ENCODE measurements around the gene HEXA. TPM values are rescaled to one million over a fixed set of nuclear protein-coding genes. Genes with fewer than 3 reads are reported as not detected.
"Not testable (repeated sequence)": the region's sequence is repeated elsewhere in the genome, so short reads cannot be mapped to it uniquely, and the experiment has no call there.

The HEXA gene
- polyA plus RNA-seq, 3 donors from 2014 or later = 172 to 251 (median 195) TPM

DNA sequence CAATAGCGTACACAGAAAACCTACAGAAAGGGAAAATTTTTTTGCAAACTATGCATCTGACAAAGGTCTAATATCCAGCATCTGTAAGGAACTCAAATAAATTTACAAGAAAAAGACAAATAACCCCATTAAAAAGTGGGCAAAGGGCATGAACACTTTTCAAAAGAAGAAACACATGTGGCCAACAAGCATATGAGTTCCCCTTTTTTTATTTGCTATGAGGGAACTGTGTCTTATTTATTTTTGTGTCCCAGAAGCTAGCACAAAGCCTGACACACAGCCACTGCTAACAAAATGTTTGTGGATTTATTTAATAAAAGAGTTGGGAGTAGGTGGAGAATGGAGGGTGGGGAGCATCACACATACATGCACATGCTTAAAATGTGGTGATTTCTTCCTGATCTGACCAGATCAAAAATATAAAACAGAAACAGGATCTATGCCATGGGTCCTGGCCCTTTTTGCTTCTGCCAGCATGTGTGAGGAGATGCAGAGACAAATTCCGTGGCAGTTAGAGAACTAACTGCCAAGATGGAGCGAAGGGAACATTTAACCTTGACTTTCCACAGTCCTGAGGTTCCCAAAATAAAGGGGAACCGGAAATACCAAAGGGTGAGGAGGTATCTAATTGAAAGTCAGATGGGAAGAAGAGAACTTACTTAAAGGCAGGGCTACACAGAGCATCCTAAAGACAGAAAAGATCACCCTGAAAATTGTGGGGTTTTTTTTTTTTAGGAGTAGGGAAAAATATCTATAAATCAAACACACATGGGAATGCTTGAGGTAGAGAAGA is 22.2 kb upstream of the HEXA start, which contains the start of gene TMEM202:
TSS of gene TMEM202 (plus strand) at position 510 of the 793 bp plus-strand sequence. CDS start at position 532, 22 bp downstream.
- Mint-ChIP-seq H3K36me3 (no peaks in the 10 kb centered on the region), H3K27me3 (ENCODE audit: low read depth in 3 of 3) (peaks cover 2 to 9% (median 8%) of the 10 kb centered on the region in 3 donors), H3K27ac (no peak within 1 kb of the TSS), H3K4me1 (no peaks in the 10 kb centered on the region), H3K9me3 (no peaks in the 10 kb centered on the region), H3K4me3 (no peak within 1 kb of the TSS)
- no peak for DNase-seq

DNA sequence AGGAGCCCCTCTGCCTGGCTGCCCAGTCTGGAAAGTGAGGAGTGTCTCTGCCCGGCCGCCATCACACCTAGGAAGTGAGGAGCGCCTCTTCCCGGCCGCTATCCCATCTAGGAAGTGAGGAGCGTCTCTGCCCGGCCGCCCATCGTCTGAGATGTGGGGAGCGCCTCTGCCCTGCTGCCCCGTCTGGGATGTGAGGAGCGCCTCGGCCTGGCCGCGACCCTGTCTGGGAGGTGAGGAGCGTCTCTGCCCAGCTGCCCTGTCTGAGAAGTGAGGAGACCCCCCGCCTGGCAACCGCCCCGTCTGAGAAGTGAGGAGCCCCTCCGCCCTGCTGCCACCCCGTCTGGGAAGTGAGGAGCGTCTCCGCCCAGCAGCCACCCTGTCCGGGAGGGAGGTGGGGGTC is 20.5 kb upstream of the HEXA start:
- not testable (repeated sequence) for H3K9me3 Mint-ChIP-seq, DNase-seq, H3K4me1 Mint-ChIP-seq, H3K27ac Mint-ChIP-seq, H3K4me3 Mint-ChIP-seq, H3K36me3 Mint-ChIP-seq
- H3K27me3 Mint-ChIP-seq (ENCODE audit: low read depth in 3 of 3) = peaks cover 0 to 10% (median 5%) of the 10 kb centered on the region in 3 donors

DNA sequence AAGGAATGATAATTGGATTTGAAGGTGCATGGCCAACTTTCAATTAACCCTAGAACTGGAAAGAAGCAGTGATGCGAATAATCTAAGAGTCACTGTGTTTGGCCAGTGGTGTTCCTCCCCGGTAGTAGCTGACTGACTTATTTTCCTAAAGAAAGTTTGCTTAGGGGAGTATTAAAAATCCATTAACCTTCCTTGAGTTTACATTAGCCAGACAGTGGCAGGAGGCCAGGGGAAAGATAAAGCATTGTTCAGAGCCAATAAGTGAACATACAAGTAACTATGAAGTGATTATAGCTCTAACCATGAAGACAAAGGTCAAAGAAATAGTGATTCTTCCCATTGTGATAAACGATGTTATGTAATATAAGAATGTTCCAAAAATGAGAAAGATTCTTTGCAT is 13.4 kb upstream of the HEXA start:
- H3K4me1 Mint-ChIP-seq = no peaks in the 10 kb centered on the region
- no peak for DNase-seq
- no peak overlapping the region for H3K4me3 Mint-ChIP-seq
- peaks cover 0 to 2% (median 2%) of the 10 kb centered on the region in 3 donors for H3K27me3 Mint-ChIP-seq (ENCODE audit: low read depth in 3 of 3)
- H3K27ac Mint-ChIP-seq = no peak overlapping the region
- H3K9me3 Mint-ChIP-seq = no peaks in the 10 kb centered on the region
- H3K36me3 Mint-ChIP-seq = no peaks in the 10 kb centered on the region

- no peak for DNase-seq
- Mint-ChIP-seq H3K4me1 (no peaks in the 10 kb centered on the region), H3K4me3 (no peak overlapping the region), H3K27me3 (ENCODE audit: low read depth in 3 of 3) (peaks cover 2 to 6% (median 2%) of the 10 kb centered on the region in 3 donors), H3K9me3 (no peaks in the 10 kb centered on the region), H3K27ac (no peak overlapping the region), H3K36me3 (no peaks in the 10 kb centered on the region)
These were observed 11.9 kb upstream of the HEXA start for GRCh38 chr15:72387741-72388140.

GRCh38 chr15:72382146-72382545 is 6.3 kb upstream of the HEXA start:
- H3K27me3 Mint-ChIP-seq (ENCODE audit: low read depth in 3 of 3) = peaks cover 2 to 8% (median 3%) of the 10 kb centered on the region in 3 donors
- peaks cover 3 to 7% of the 10 kb centered on the region in 2 donors for H3K4me1 Mint-ChIP-seq
- no peak overlapping the region for H3K27ac Mint-ChIP-seq
- no peaks in the 10 kb centered on the region for H3K36me3 Mint-ChIP-seq
- DNase-seq = no peak
- no peak overlapping the region for H3K4me3 Mint-ChIP-seq
- H3K9me3 Mint-ChIP-seq = no peaks in the 10 kb centered on the region

DNA sequence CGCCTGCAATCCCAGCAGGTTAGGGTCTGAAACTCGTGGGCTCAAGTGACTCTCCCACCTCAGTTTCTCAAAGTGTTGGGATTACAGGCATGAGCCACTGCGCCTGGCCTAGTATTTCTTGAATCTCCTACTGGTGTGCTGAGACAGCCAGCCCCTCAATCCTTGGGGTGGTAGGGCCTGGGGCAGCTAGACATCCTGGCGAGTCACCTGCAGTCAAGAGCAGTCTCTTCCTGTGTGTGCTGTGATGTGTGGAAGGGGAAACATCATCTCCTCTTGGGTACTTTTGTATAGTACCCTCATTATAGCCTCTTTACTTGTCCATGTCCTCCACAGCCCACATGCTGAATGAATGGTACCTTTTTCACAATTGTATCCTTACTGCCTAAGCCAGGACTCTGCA is 4.9 kb upstream of the HEXA start:
- peaks cover 14 to 20% of the 10 kb centered on the region in 2 donors for H3K4me1 Mint-ChIP-seq

GRCh38 chr15:72379856-72380430 is 4.1 kb upstream of the HEXA start:
- no peak for DNase-seq
- Mint-ChIP-seq H3K36me3 (no peaks in the 10 kb centered on the region), H3K9me3 (no peaks in the 10 kb centered on the region), H3K4me1 (peaks cover 22 to 28% of the 10 kb centered on the region in 2 donors), H3K27me3 (ENCODE audit: low read depth in 3 of 3) (peaks cover 16 to 23% (median 18%) of the 10 kb centered on the region in 3 donors), H3K4me3 (no peak overlapping the region), H3K27ac (peak overlapping the region in 1 of 6 donors; percentile 2)

More for the DNA sequence above, 4.9 kb upstream of the HEXA start:
- Mint-ChIP-seq H3K36me3 (no peaks in the 10 kb centered on the region), H3K9me3 (no peaks in the 10 kb centered on the region), H3K27ac (no peak overlapping the region), H3K4me3 (no peak overlapping the region), H3K27me3 (ENCODE audit: low read depth in 3 of 3) (peaks cover 10 to 15% (median 13%) of the 10 kb centered on the region in 3 donors)
- no peak for DNase-seq

GRCh38 chr15:72379106-72379505 is 3.3 kb upstream of the HEXA start:
- DNase-seq, H3K9me3 Mint-ChIP-seq, H3K36me3 Mint-ChIP-seq, H3K4me3 Mint-ChIP-seq, H3K27ac Mint-ChIP-seq: not testable (repeated sequence)
- Mint-ChIP-seq H3K4me1 (peaks cover 31 to 37% of the 10 kb centered on the region in 2 donors), H3K27me3 (ENCODE audit: low read depth in 3 of 3) (peaks cover 21 to 27% (median 24%) of the 10 kb centered on the region in 3 donors)

DNA sequence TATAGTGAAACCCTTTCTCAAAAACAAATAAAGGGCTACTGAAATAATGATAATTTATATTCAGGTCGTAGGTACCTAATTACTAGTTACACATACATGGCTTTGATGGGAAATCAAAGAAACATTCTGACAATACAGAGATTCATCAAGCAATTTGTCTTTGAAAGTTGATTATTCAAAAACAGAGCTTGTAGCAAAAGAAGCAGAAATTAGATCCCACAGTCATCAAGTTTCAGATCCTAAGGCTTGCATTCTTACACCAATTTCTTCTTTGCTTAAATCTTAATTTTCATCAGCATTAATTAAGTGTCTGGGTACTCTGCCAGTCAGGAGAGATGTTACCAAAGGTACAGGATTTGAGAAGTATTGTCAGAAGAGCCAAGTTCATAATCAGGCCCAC is 1.5 kb upstream of the HEXA start:
- H3K36me3 Mint-ChIP-seq = no peaks in the 10 kb centered on the region
- no peak for DNase-seq
- H3K4me1 Mint-ChIP-seq = peaks cover 45 to 54% of the 10 kb centered on the region in 2 donors
- H3K27ac Mint-ChIP-seq = peak overlapping the region; percentile 75 to 97 (median 79)
- H3K9me3 Mint-ChIP-seq = no peaks in the 10 kb centered on the region
- H3K4me3 Mint-ChIP-seq = no peak overlapping the region
- peaks cover 21 to 24% (median 22%) of the 10 kb centered on the region in 3 donors for H3K27me3 Mint-ChIP-seq (ENCODE audit: low read depth in 3 of 3)

- Mint-ChIP-seq H3K4me1 (peaks cover 51 to 66% of the 10 kb centered on the region in 2 donors), H3K27ac (peak overlapping the region; percentile 97 to 99 (median 98)), H3K36me3 (peaks cover 0 to 6% (median 0%) of the 10 kb centered on the region in 3 donors), H3K9me3 (no peaks in the 10 kb centered on the region), H3K4me3 (peak overlapping the region; percentile 92 to 95 (median 94)), H3K27me3 (ENCODE audit: low read depth in 3 of 3) (peaks cover 18 to 24% (median 20%) of the 10 kb centered on the region in 3 donors)
- DNase-seq = no peak
These were observed 341 bp downstream of the HEXA start for GRCh38 chr15:72375501-72375845.

DNA sequence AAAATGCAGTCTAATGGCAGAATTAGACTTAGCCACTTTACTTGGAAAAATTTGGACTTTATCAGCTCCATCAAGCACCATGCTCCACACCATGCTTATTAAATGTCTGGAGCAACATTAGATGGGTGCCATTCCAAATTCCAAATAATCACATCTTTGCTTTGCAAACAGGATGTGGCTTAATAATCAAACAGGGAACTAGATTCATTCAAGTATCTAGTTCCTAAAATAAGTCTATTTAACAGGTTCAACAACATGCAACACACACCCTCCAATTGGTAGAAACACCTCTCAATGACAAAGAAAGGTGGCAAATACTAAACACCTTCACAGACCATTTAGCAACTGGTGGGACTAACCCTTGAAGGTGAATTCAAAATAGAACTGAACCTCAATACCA is 3.5 kb downstream of the HEXA start:
- peaks cover 66 to 91% of the 10 kb centered on the region in 2 donors for H3K4me1 Mint-ChIP-seq
- no peaks in the 10 kb centered on the region for H3K9me3 Mint-ChIP-seq
- no peak overlapping the region for H3K4me3 Mint-ChIP-seq
- H3K36me3 Mint-ChIP-seq = peaks cover 0 to 6% (median 1%) of the 10 kb centered on the region in 3 donors
- no peak for DNase-seq
- H3K27me3 Mint-ChIP-seq (ENCODE audit: low read depth in 3 of 3) = peaks cover 18 to 24% (median 20%) of the 10 kb centered on the region in 3 donors
- peak overlapping the region in 1 of 6 donors; percentile 23 for H3K27ac Mint-ChIP-seq

GRCh38 chr15:72369964-72370363 is 5.8 kb downstream of the HEXA start:
- DNase-seq = no peak
- no peak overlapping the region for H3K4me3 Mint-ChIP-seq
- H3K27me3 Mint-ChIP-seq (ENCODE audit: low read depth in 3 of 3) = peaks cover 5 to 6% (median 5%) of the 10 kb centered on the region in 3 donors
- H3K36me3 Mint-ChIP-seq = peaks cover 0 to 6% (median 5%) of the 10 kb centered on the region in 3 donors
- H3K9me3 Mint-ChIP-seq = no peaks in the 10 kb centered on the region
- peaks cover 68 to 91% of the 10 kb centered on the region in 2 donors for H3K4me1 Mint-ChIP-seq
- H3K27ac Mint-ChIP-seq = no peak overlapping the region

DNA sequence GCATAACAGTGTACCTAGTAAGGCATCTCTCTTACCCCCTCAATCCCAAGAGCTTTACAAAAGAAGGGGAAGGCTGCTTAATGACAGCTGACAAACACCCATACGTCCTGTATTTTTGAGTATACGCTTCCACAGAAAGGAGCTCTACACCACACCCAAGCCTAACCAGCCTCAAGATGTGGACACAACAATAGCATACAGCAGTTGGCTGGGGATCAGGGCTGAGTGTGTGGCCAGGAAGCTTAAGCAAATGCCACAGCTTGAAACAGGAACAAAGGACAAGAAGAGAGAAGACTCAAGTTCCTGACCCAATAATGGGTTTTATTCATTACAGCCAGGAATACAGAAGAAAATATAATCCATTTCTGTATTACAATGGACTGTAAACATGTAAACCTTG is 6.9 kb downstream of the HEXA start:
- H3K27me3 Mint-ChIP-seq (ENCODE audit: low read depth in 3 of 3) = no peaks in the 10 kb centered on the region
- DNase-seq = no peak
- H3K36me3 Mint-ChIP-seq = peaks cover 0 to 6% (median 5%) of the 10 kb centered on the region in 3 donors
- peak overlapping the region in 1 of 6 donors; percentile 46 for H3K27ac Mint-ChIP-seq
- peaks cover 57 to 81% of the 10 kb centered on the region in 2 donors for H3K4me1 Mint-ChIP-seq
- no peak overlapping the region for H3K4me3 Mint-ChIP-seq
- H3K9me3 Mint-ChIP-seq = no peaks in the 10 kb centered on the region

GRCh38 chr15:72368325-72368724 is 7.5 kb downstream of the HEXA start:
- DNase-seq = no peak
- H3K4me3 Mint-ChIP-seq = no peak overlapping the region
- H3K4me1 Mint-ChIP-seq = peaks cover 52 to 75% of the 10 kb centered on the region in 2 donors
- H3K9me3 Mint-ChIP-seq = no peaks in the 10 kb centered on the region
- peaks cover 0 to 6% (median 5%) of the 10 kb centered on the region in 3 donors for H3K36me3 Mint-ChIP-seq
- H3K27me3 Mint-ChIP-seq (ENCODE audit: low read depth in 3 of 3) = no peaks in the 10 kb centered on the region
- H3K27ac Mint-ChIP-seq = no peak overlapping the region
